Measurements from ENCODE around the gene PI4K2B. TPM values are rescaled to one million over a fixed set of nuclear protein-coding genes. Genes with fewer than 3 reads are reported as not detected.
"Not testable (repeated sequence)": the region's sequence is repeated elsewhere in the genome, so short reads cannot be mapped to it uniquely, and the experiment has no call there.

Gene PI4K2B
- total RNA-seq, 4 donors from 2014 or later, result 17.2 to 85.0 (median 28.7) TPM

GRCh38 chr4:25235401-25235800 lies 1.6 kb downstream of the PI4K2B start:
- intact Hi-C loops (cut with DNase I; ENCODE audit: low total_unique reads), result loop anchor here (10.0 kb wide), 1 partner anchor 61 kb away; no protein-coding TSS in a partner anchor

GRCh38 chr4:25236030-25236429 lies 2.2 kb downstream of the PI4K2B start:
- H3K27ac ChIP-seq; in situ Hi-C loops (cut with MboI; ENCODE audit: low pct_ligation_motif_present in 1 of 4, low pct_unique_long_range_greater_than_20kb in 1 of 4, low sequenced_read_pairs in 3 of 4); H3K27me3 ChIP-seq; DNase-seq; H3K4me3 ChIP-seq; H3K9me3 ChIP-seq; H3K36me3 ChIP-seq: not testable (repeated sequence)
- intact Hi-C loops (cut with DNase I; ENCODE audit: low total_unique reads), result loop anchor here (10.0 kb wide), 1 partner anchor 61 kb away; no protein-coding TSS in a partner anchor
- H3K4me1 ChIP-seq, result peaks cover 7 to 31% (median 12%) of the 10 kb centered on the region in 4 donors
- WGBS, 2 donors (ENCODE audit: low coverage in 1 of 2), result 86 to 94% methylated on average over 2 of the region's 2 CpGs

More at GRCh38 chr4:25235401-25235800, 1.6 kb downstream of the PI4K2B start:
- H3K27me3 ChIP-seq, result no peaks in the 10 kb centered on the region
- TF ChIP-seq POLR2AphosphoS5 (IDR thresholded peaks at IDR 0.05), result no peak
- TF ChIP-seq CTCF (IDR thresholded peaks at IDR 0.05), result no peak
- no peak for TF ChIP-seq EP300 (IDR thresholded peaks at IDR 0.05; ENCODE audit: low read depth)
- TF ChIP-seq POLR2A (IDR thresholded peaks at IDR 0.05), result no peak
- DNase-seq, result no peak
- H3K27ac ChIP-seq, result peak overlapping the region; percentile 96 to 99 (median 98)
- H3K4me3 ChIP-seq, result peak overlapping the region in 3 of 4 donors; percentile 68 to 91 (median 90)
- in situ Hi-C loops (cut with MboI; ENCODE audit: low pct_ligation_motif_present in 1 of 4, low pct_unique_long_range_greater_than_20kb in 1 of 4, low sequenced_read_pairs in 3 of 4), result no loop called here
- H3K9me3 ChIP-seq, result no peaks in the 10 kb centered on the region
- H3K36me3 ChIP-seq, result no peaks in the 10 kb centered on the region
- 13 to 25% methylated on average over 6 of the region's 6 CpGs for WGBS, 2 donors (ENCODE audit: low coverage in 1 of 2)
- peaks cover 7 to 31% (median 12%) of the 10 kb centered on the region in 4 donors for H3K4me1 ChIP-seq

GRCh38 chr4:25236971-25237370 lies 3.1 kb downstream of the PI4K2B start:
- in situ Hi-C loops (cut with MboI; ENCODE audit: low pct_ligation_motif_present in 1 of 4, low pct_unique_long_range_greater_than_20kb in 1 of 4, low sequenced_read_pairs in 3 of 4) (no loop called here), intact Hi-C loops (cut with DNase I; ENCODE audit: low total_unique reads) (loop anchor here (10.0 kb wide), 1 partner anchor 62 kb away; no protein-coding TSS in a partner anchor)
- WGBS, 2 donors (ENCODE audit: low coverage in 1 of 2), result 94 to 100% methylated on average over 2 of the region's 2 CpGs
- peaks cover 7 to 31% (median 12%) of the 10 kb centered on the region in 4 donors for H3K4me1 ChIP-seq
- H3K27me3 ChIP-seq, result no peaks in the 10 kb centered on the region
- no peak overlapping the region for H3K27ac ChIP-seq
- TF ChIP-seq EP300 (IDR thresholded peaks at IDR 0.05; ENCODE audit: low read depth) (no peak), POLR2A (IDR thresholded peaks at IDR 0.05) (no peak), POLR2AphosphoS5 (IDR thresholded peaks at IDR 0.05) (no peak), CTCF (IDR thresholded peaks at IDR 0.05) (no peak)
- H3K4me3 ChIP-seq, result no peak overlapping the region
- H3K9me3 ChIP-seq, result no peaks in the 10 kb centered on the region
- H3K36me3 ChIP-seq, result no peaks in the 10 kb centered on the region
- no peak for DNase-seq

GRCh38 chr4:25238052-25238451 lies 4.2 kb downstream of the PI4K2B start:
- intact Hi-C loops (cut with DNase I; ENCODE audit: low total_unique reads), result loop anchor here (2.0 to 10.0 kb wide), 2 partner anchors 63 kb away; no protein-coding TSS in a partner anchor
- WGBS, 2 donors (ENCODE audit: low coverage in 1 of 2), result 100% methylated on average over 1 of the region's 1 CpG
- no peaks in the 10 kb centered on the region for H3K36me3 ChIP-seq
- no peaks in the 10 kb centered on the region for H3K9me3 ChIP-seq
- no peak overlapping the region for H3K4me3 ChIP-seq
- TF ChIP-seq POLR2A (IDR thresholded peaks at IDR 0.05), result no peak
- TF ChIP-seq EP300 (IDR thresholded peaks at IDR 0.05; ENCODE audit: low read depth), result no peak
- TF ChIP-seq CTCF (IDR thresholded peaks at IDR 0.05), result no peak
- no peak for TF ChIP-seq POLR2AphosphoS5 (IDR thresholded peaks at IDR 0.05)
- no peak for DNase-seq
- in situ Hi-C loops (cut with MboI; ENCODE audit: low pct_ligation_motif_present in 1 of 4, low pct_unique_long_range_greater_than_20kb in 1 of 4, low sequenced_read_pairs in 3 of 4), result no loop called here
- H3K27me3 ChIP-seq, result no peaks in the 10 kb centered on the region
- H3K27ac ChIP-seq, result no peak overlapping the region
- H3K4me1 ChIP-seq, result peaks cover 7 to 30% (median 12%) of the 10 kb centered on the region in 4 donors

GRCh38 chr4:25239528-25239927 lies 5.7 kb downstream of the PI4K2B start:
- whole genome bisulfite sequencing, 2 donors (ENCODE audit: low coverage in 1 of 2), result 94% methylated on average over 14 of the region's 15 CpGs; no CpG with 5 or more reads in 1 of the 2 donors
- intact Hi-C loops (cut with DNase I; ENCODE audit: low total_unique reads), result loop anchor here (2.0 to 10.0 kb wide), 2 partner anchors 61 to 65 kb away; no protein-coding TSS in a partner anchor
- H3K36me3 ChIP-seq; DNase-seq; H3K27ac ChIP-seq; H3K4me3 ChIP-seq; in situ Hi-C loops (cut with MboI; ENCODE audit: low pct_ligation_motif_present in 1 of 4, low pct_unique_long_range_greater_than_20kb in 1 of 4, low sequenced_read_pairs in 3 of 4); H3K9me3 ChIP-seq; H3K27me3 ChIP-seq: not testable (repeated sequence)
- H3K4me1 ChIP-seq, result peaks cover 7 to 26% (median 12%) of the 10 kb centered on the region in 4 donors

GRCh38 chr4:25240754-25241210 lies 6.9 kb downstream of the PI4K2B start:
- H3K27me3 ChIP-seq; intact Hi-C loops (cut with DNase I; ENCODE audit: low total_unique reads); H3K36me3 ChIP-seq; H3K27ac ChIP-seq; in situ Hi-C loops (cut with MboI; ENCODE audit: low pct_ligation_motif_present in 1 of 4, low pct_unique_long_range_greater_than_20kb in 1 of 4, low sequenced_read_pairs in 3 of 4); H3K4me3 ChIP-seq; DNase-seq; H3K9me3 ChIP-seq: not testable (repeated sequence)
- peaks cover 2 to 18% (median 7%) of the 10 kb centered on the region in 4 donors for H3K4me1 ChIP-seq
- WGBS, 2 donors (ENCODE audit: low coverage in 1 of 2), result 33 to 39% methylated on average over 1 of the region's 1 CpG

- H3K27ac ChIP-seq; H3K9me3 ChIP-seq; intact Hi-C loops (cut with DNase I; ENCODE audit: low total_unique reads); DNase-seq; H3K4me1 ChIP-seq; in situ Hi-C loops (cut with MboI; ENCODE audit: low pct_ligation_motif_present in 1 of 4, low pct_unique_long_range_greater_than_20kb in 1 of 4, low sequenced_read_pairs in 3 of 4); H3K27me3 ChIP-seq; H3K36me3 ChIP-seq; H3K4me3 ChIP-seq: not testable (repeated sequence)
- 98% methylated on average over 3 of the region's 3 CpGs; no CpG with 5 or more reads in 1 of the 2 donors for WGBS, 2 donors (ENCODE audit: low coverage in 1 of 2)
Observed at GRCh38 chr4:25242195-25242594, 8.4 kb downstream of the PI4K2B start.

Data from transverse colon (tissue), 4 donors.